GM19035 (cell line): Measurements from ENCODE around the gene FLNA.
"Not testable (repeated sequence)": the region's sequence is repeated elsewhere in the genome, so short reads cannot be mapped to it uniquely, and the experiment has no call there.

Experiments
- ATAC-seq: cut with Tn5 transposase; IDR thresholded peaks from one replicate; pipeline ENCODE4 v1.9.1; 2021; ENCODE audit not compliant: unreplicated experiment

FLNA gene

GRCh38 chrX:154308108-154308946 is 66.1 kb downstream of the FLNA start:
- no peak for ATAC-seq

DNA sequence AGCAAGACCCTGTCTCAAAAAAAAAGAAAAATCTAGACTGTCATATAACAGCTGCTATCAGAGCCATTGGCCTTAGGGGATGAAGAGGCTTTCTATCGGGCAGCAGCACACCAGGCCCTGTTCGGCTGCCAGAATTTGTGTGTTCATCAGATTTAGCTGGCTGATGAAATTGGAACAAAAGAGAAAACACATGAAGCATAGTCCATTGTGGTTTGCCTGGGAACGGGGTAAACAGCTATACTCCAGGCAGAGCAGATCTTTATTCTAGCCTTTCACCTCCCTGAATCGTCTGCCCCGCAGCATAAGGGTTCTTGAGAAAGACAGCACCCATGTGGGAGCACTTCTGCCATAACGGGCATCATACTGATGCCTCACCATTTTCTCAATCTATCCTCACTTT is 67.2 kb downstream of the FLNA start:
- ATAC-seq, result no peak

DNA sequence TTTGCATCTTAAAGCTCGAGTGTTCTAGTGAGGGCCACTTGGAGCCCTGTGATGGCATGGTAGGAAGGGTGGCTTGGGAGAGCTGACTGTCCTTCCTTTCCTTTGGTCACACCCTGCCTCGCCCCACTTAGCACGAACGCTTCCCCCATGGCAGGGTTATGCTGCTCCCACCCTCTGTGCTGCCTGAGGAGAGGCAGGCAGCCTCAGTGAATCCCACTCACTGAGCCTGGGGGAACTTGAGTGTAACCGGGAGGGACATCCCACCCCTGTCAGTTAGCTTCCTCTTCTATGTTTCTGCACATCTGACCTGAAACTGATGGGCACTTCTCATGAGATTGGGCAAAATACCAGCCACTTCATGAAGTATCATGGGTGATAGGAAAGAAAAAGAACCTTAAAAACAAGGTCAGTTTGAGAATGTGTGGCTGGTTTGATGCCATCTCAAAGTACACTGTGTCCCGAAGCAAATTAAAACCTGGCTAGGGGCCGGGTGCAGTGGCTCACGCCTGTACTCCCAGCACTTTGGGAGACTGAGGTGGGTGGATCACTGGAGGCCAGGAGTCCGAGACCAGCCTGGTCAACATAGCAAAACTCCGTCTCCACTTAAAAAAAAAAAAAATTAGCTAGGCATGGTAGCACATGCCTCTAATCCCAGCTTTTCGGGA is 68.8 kb downstream of the FLNA start:
- no peak for ATAC-seq

- no peak for ATAC-seq
These were observed 69.6 kb downstream of the FLNA start for GRCh38 chrX:154304846-154305245.

GRCh38 chrX:154303476-154303875 is 71.0 kb downstream of the FLNA start:
- ATAC-seq, result no peak

GRCh38 chrX:154302998-154303397 is 71.4 kb downstream of the FLNA start:
- ATAC-seq, result not testable (repeated sequence)

GRCh38 chrX:154300816-154301215 is 73.6 kb downstream of the FLNA start:
- no peak for ATAC-seq
